Aorta (tissue), 5 donors: ENCODE results near the gene TOGARAM2. TPM values are rescaled to one million over a fixed set of nuclear protein-coding genes. Genes with fewer than 3 reads are reported as not detected.

ENCODE experiments used
- ATAC-seq: fragments of 200-7000 bp; cut with Tn5 transposase; one replicate; pipeline ENCODE4 v1.9.1; 2022; ENCODE audit warnings: moderate library complexity; ENCODE audit not compliant: low FRiP score
- DNase-seq, 2 donors: peaks; one replicate each; pipeline ENCODE4 v3.0.0-alpha.2; 2020
- H3K27ac ChIP-seq, 2 donors: one replicate each; pipeline ENCODE4 v1.5.1; 2013; ENCODE audit warnings: low read length in 2 of 2, mild to moderate bottlenecking in 2 of 2, moderate library complexity in 2 of 2, control low read depth in 1 of 2, inconsistent platforms in 1 of 2, low read depth in 1 of 2
- H3K27me3 ChIP-seq, 2 donors: one replicate each; pipeline ENCODE4 v1.6.1; 2013; ENCODE audit warnings: control low read depth in 1 of 2, low read length in 1 of 2, mild to moderate bottlenecking in 1 of 2, moderate library complexity in 1 of 2; ENCODE audit not compliant: insufficient read depth in 2 of 2, control insufficient read depth in 1 of 2
- H3K36me3 ChIP-seq, 2 donors: one replicate each; pipeline ENCODE4 v1.6.1; 2013; ENCODE audit warnings: control low read depth in 1 of 2, low read length in 1 of 2, mild to moderate bottlenecking in 1 of 2; ENCODE audit not compliant: insufficient read depth in 2 of 2, control insufficient read depth in 1 of 2
- H3K4me1 ChIP-seq, 2 donors: one replicate each; pipeline ENCODE4 v1.6.1; 2013; ENCODE audit warnings: low read length in 2 of 2, control low read depth in 1 of 2, mild to moderate bottlenecking in 1 of 2, moderate library complexity in 1 of 2; ENCODE audit not compliant: insufficient read depth in 2 of 2, control insufficient read depth in 1 of 2
- H3K4me3 ChIP-seq, 2 donors: one replicate each; pipeline ENCODE4 v1.5.1; 2013; ENCODE audit warnings: low read length in 2 of 2, control low read depth in 1 of 2, mild to moderate bottlenecking in 1 of 2
- H3K9me3 ChIP-seq: one replicate; pipeline ENCODE4 v1.6.1; 2013; ENCODE audit warnings: mild to moderate bottlenecking, low read length; ENCODE audit not compliant: control insufficient read depth
- WGBS, 2 donors: extraction: QIAGEN DNeasy Blood & Tissue Kit; methylation state at CpG; one replicate each; pipeline ENCODE4 v1.1.7; 2013; 5-methylcytosine and 5-hydroxymethylcytosine counted together
- intact Hi-C, 2 donors: fragments of 100-400 bp; cut with DNase I; formaldehyde crosslinking; loops; one replicate each; pipeline versions ENCODE4 v1.14.2 to v1.15.0; 2022
- polyA plus RNA-seq, 2 donors: library from polyadenylated mRNA; stranded (reverse); fragments of 200-250 nt; gene quantifications; one replicate each; pipeline ENCODE4 v1.2.3, GENCODE V29; 2013
- total RNA-seq, 2 donors: library from RNA; stranded (reverse); fragmentation: NEBNext Ultra II Directional; extraction: Animal tissue kit (Norgen Biotek cat#: 25700); gene quantifications; one replicate each; pipeline ENCODE4 v1.2.1, GENCODE V29; 2021
- donor health status: healthy with polysubstance abuse.
- donor health status: Bipolar disorder and iron deficiency.
- donor health status: DM: no; HTN: no; CAD: no.
- donor health status: DM: no; HTN: no; CAD: no.
- donor health status: DM: yes; HTN: yes; CAD: no.

The TOGARAM2 gene
- total and polyA plus RNA-seq, 4 donors: 0.50 to 2.2 (median 0.71) TPM

DNA sequence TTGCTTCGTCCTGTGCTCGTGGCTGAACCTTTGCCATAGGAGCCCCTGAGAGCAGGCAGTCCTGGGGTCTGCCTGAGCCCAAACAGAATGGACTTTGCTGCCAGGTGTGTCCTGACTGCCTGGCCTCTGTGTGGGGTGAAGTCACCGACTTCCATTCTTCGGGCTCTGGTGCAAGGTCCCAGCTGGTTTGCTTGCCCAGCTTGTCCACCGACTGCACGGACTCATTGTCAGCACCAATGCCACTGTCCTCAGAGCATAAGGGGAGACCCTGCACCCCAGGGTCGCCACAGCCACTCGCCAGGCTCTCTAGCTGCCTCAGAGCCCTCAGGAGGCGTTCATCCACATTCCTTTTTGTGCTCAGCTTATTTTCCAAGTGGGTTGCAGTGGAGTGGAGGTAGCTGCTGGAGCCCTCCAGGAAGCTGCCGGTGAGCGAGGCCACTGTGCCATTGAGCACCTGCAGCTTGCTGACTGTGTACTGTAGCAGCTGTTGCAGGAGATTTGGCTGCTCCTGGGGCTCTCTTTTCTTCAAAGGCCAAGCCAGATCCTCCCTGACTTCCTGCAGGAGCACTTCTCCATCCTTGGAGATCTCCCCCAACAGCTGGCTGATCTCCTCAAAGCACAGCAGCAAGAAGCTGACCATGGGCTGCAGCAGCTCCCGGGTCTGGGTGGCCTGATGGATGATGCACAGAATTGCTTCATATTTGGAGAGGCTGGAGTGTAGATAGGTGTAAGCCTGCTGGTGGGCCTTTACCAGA, 92.0 kb downstream of the TOGARAM2 start:
- intact Hi-C loops: no loop called here
- H3K4me3 ChIP-seq: no peak overlapping the region

DNA sequence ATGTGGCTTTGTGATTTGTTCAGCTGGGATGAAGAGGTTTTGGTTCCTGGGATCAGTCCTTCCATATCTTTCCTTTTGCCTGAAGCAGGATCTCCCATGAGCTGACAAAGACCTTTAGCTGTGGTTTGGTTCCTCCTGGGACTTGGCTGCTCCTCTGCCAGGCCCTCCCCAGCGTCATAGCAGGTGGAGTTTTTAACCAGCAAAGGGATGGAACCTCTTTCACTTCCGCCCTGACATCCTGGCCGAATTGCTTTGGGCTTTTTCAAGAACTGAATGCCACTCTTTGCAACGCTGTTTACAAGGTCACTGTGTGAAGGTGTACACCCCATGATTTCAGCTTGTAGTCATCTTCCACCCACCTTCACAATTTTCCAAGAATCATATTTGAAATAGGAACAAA, 92.8 kb downstream of the TOGARAM2 start:
- H3K36me3 ChIP-seq: no peaks in the 10 kb centered on the region
- H3K4me1 ChIP-seq: no peaks in the 10 kb centered on the region
- no peaks in the 10 kb centered on the region for H3K27me3 ChIP-seq
- no peak overlapping the region for H3K4me3 ChIP-seq
- no peak for ATAC-seq
- H3K9me3 ChIP-seq: peaks cover 2% of the 10 kb centered on the region
- WGBS, 2 donors: 79 to 84% methylated on average over 4 of the region's 4 CpGs
- intact Hi-C loops: no loop called here
- H3K27ac ChIP-seq: no peak overlapping the region
- DNase-seq: no peak

More for the DNA sequence above, 92.0 kb downstream of the TOGARAM2 start:
- Histone ChIP-seq H3K9me3 (peaks cover 2% of the 10 kb centered on the region), H3K4me1 (no peaks in the 10 kb centered on the region), H3K36me3 (no peaks in the 10 kb centered on the region), H3K27me3 (no peaks in the 10 kb centered on the region), H3K27ac (no peak overlapping the region)
- DNase-seq: no peak
- ATAC-seq: no peak
- WGBS, 2 donors: 84 to 88% methylated on average over 12 of the region's 12 CpGs

DNA sequence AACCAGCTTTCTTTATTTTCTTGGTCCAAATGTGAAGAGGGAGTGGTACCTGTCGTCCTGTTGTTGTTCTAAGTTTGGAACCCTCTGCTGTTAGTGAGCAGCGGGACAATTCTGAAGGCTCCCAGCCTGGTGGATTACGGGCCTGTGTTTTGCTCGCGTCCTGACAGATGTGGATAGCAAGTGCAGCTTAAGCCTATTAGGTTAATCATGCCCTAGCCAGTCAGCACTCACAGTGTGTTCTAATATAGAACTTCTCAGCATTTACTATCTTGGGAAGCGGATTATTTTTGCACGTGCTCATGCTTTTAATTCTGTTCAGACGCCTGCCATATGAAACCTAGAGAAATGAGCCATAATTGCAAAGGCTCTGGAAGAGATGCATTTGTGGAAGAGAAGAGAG, 93.3 kb downstream of the TOGARAM2 start, which contains the start of gene PCARE:
TSS of gene PCARE (minus strand) at position 113 of the 400 bp plus-strand sequence. CDS start 262 bp downstream, outside the sequence.
- Histone ChIP-seq H3K27ac (no peak within 1 kb of the TSS), H3K4me3 (no peak within 1 kb of the TSS), H3K9me3 (peaks cover 6% of the 10 kb centered on the region), H3K36me3 (no peaks in the 10 kb centered on the region), H3K4me1 (no peaks in the 10 kb centered on the region), H3K27me3 (no peaks in the 10 kb centered on the region)
- no peak for ATAC-seq
- 83 to 86% methylated on average over 8 of the region's 8 CpGs for WGBS, 2 donors
- DNase-seq: no peak
- intact Hi-C loops: no loop called here

DNA sequence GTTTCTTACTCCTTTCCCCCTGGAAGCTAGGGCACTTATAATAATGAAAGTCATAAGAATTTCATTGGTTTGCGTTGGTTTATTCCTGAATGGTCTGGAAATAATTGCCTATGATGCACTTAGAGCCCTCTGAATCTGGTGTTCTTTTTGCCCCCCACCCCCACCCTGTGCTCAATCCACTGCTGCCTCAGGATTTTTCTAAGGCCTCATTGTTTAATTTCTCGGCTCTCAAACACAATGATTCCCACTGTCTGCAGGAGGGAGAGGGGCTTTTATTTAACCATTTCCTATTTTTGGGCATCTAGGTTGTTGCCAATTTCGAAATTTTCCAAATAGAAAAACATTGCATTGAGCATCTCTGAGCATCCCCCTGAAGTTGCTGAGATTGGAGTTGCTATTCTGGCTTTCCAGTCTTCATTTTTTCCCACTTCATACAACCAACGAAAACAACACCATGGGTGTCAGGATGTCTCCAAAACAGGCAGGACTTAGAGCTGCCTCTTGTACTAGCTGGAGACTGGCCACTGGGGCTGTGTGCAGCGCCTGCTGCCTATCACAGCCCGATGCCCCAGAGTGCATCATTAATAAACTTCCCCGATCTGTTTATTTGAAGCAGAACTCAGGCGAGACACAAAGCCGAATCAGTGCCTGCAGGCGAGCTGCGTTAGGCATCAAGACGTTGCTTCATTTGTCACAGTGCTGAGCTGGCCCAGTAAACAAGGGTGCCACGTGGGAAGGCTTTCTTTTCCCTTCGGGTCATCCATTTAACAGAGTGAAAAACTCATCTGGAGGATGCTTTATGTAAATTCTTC, 95.0 kb downstream of the TOGARAM2 start:
- intact Hi-C loops: no loop called here

DNA sequence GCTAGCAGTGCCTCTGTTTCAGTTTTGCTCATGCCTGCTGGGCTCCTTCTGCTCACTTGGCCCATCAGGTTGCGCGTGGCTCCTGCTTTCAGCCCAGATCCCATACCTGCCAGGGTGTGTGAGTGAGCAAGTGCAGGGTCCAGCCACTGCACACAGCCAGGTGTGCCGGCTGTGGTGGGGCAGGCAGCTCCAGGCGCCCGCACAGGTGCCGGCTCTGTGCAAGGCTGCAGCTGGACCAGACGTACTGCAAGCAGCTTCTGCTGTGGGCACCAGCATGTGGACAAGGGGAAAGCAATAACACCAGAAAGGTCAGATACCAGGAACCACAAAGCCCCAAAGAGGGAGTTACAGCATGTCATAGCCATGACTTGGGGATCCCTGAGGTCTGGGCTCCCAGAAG, 98.8 kb downstream of the TOGARAM2 start:
- ATAC-seq: no peak
- Histone ChIP-seq H3K27ac (no peak overlapping the region), H3K27me3 (no peaks in the 10 kb centered on the region)

More for the DNA sequence above, 95.0 kb downstream of the TOGARAM2 start:
- 38 to 44% methylated on average over 14 of the region's 14 CpGs for WGBS, 2 donors
- Histone ChIP-seq H3K4me1 (no peaks in the 10 kb centered on the region), H3K4me3 (no peak overlapping the region), H3K9me3 (peaks cover 16% of the 10 kb centered on the region), H3K27me3 (no peaks in the 10 kb centered on the region), H3K27ac (no peak overlapping the region), H3K36me3 (no peaks in the 10 kb centered on the region)
- ATAC-seq (no peak), DNase-seq (no peak)

DNA sequence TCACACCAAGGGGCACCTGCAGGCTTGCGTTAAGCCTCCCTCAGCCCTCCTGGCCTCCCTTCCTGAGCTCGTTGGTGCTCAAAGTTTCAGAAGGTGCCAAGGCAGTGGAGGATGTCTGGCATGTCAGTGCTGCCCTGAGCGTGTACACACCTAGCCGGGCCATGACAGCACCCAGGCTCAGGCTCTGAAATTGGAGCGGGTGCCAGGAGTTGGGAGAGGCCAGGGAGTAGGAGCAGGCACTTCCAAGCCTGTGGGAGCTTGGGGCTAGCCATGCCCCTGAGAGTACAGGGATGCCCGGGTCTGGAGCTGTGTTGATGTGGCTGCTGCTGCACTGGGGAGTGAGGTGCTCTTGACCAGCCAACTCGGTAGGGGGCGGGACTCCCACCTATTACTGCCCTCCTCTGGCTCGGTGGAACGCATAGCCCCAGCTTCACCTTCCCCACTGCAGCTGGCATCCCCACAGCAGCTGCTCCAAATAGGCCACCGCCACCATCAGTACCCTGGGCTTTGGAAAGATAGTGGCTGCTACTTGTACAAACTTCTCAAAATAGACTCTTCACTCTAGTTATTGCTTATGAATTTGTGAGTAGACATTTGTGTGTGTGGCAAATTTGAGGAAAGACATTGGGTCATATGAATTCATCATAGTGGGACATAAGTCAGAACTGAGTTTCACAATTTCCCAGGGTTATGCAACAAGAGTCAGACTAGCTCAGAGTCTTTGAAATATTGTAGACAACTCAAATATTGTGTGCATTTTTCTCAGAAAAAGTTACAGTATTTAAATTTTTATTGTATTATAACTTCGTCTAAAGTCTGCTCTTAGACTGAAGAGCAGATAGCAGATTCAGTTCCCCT, 100.0 kb downstream of the TOGARAM2 start:
- 76 to 78% methylated on average over 12 of the region's 12 CpGs for WGBS, 2 donors
- DNase-seq (no peak), ATAC-seq (no peak)
- no peak overlapping the region for H3K27ac ChIP-seq
- H3K4me1 ChIP-seq: no peaks in the 10 kb centered on the region
- H3K36me3 ChIP-seq: no peaks in the 10 kb centered on the region
- intact Hi-C loops: no loop called here
- H3K9me3 ChIP-seq: peaks cover 16% of the 10 kb centered on the region
- no peaks in the 10 kb centered on the region for H3K27me3 ChIP-seq
- H3K4me3 ChIP-seq: no peak overlapping the region

More for the DNA sequence above, 98.8 kb downstream of the TOGARAM2 start:
- H3K36me3 ChIP-seq: no peaks in the 10 kb centered on the region
- peaks cover 16% of the 10 kb centered on the region for H3K9me3 ChIP-seq
- 95 to 96% methylated on average over 7 of the region's 7 CpGs for WGBS, 2 donors
- DNase-seq: no peak
- H3K4me3 ChIP-seq: no peak overlapping the region
- H3K4me1 ChIP-seq: no peaks in the 10 kb centered on the region
- intact Hi-C loops: no loop called here

DNA sequence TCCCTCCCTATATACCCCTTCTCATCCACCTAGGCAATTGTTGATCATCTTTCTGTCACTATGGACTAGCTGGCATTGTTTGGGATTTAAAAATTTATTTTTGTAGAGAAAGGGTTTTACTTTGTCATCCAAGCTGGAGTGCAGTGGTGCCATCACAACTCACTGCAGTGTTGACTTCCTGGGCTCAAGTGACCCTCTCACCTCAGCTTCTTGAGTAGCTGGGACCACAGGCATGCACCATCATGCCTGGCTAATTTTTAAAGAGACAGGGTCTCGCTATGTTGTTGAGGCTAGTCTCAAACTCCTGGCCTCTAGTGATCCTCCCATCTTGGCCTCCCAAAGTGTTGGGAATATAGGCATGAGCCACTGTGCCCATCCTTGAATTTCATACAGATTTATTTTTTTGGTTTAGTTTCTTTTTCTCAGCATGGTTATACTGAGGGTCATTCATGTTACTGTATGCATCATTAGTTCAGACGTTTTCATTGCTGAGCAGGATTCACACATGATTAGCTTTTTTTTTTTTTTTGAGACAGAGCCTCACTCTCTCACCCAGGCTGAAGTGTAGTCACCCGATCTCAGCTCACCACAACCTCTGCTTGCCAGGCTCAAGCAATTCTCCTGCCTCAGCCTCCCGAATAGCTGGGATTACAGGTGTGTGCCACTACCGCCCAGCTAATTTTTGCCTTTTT, 101.9 kb downstream of the TOGARAM2 start:
- Histone ChIP-seq H3K27me3 (no peaks in the 10 kb centered on the region), H3K27ac (no peak overlapping the region), H3K4me1 (no peaks in the 10 kb centered on the region), H3K36me3 (no peaks in the 10 kb centered on the region), H3K4me3 (no peak overlapping the region), H3K9me3 (peaks cover 14% of the 10 kb centered on the region)
- DNase-seq (no peak), ATAC-seq (no peak)
- intact Hi-C loops: no loop called here
- 85 to 87% methylated on average over 5 of the region's 5 CpGs for WGBS, 2 donors

DNA sequence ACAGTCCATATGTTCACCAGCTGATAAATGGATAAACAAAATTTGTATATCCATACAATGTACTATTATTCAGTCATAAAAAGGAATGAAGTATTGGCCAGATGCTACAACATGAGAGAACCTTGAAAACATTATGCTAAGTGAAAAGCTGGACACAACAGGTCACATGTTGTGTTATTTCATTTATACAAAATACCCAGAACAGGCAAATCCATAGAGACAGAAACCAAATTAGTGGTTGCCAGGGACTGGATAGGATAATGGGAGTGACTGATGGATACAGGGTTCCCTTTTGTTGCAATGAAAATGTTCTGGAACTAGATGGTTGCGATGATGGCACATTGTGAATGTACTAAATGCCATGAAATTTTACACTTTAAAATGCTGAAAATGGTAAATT, 103.5 kb downstream of the TOGARAM2 start:
- H3K36me3 ChIP-seq: no peaks in the 10 kb centered on the region
- peaks cover 9% of the 10 kb centered on the region for H3K9me3 ChIP-seq
- no peaks in the 10 kb centered on the region for H3K27me3 ChIP-seq
- no peak overlapping the region for H3K4me3 ChIP-seq
- H3K4me1 ChIP-seq: no peaks in the 10 kb centered on the region
- DNase-seq (no peak), ATAC-seq (no peak)
- H3K27ac ChIP-seq: no peak overlapping the region
- 95 to 97% methylated on average over 1 of the region's 1 CpG for WGBS, 2 donors
- intact Hi-C loops: no loop called here
